ENCODE data around the gene ZFAND2B.

Gene ZFAND2B

DNA sequence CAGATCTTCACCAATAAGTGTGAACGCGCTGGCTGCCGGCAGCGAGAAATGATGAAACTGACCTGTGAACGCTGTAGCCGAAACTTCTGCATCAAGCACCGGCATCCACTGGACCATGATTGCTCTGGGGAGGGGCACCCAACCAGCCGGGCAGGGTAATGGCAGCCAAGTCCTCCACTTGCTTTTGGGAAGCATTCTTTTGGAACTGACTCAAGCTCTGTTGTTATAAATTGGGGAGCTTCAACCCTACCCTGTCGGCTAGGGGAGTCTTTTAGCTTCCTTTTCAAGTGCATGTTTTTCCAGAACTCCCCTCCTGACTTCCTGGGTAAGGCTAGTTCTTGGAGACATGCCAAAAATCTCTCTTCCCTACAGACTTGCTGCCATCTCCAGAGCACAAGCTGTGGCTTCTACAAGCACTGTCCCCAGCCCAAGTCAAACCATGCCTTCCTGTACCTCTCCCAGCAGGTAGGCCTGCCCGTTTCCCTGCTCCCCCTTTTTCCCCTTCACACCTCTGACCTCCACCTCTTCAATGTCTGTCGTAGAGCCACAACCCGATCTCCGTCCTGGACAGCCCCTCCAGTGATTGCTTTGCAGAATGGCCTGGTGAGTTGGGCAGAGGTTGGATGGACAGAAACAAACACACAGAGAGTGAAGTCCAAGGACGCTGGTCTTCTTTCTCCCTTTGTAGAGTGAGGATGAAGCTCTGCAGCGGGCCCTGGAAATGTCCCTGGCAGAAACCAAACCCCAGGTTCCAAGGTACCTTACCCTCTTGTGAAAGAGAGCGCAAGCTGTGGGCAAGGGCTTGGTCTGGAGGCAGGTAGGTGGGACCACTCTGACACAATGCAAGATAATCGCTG is 1.5 kb downstream of the ZFAND2B start:
- Histone ChIP-seq H3K27me3 (ENCODE audit: low read depth, low read length) (no peaks in the 10 kb centered on the region), H3K9me3 (ENCODE audit: control insufficient read depth in 1 of 2, low read length in 2 of 2) (no peaks in the 10 kb centered on the region), H3K4me3 (ENCODE audit: low read depth in 1 of 2, low read length in 2 of 2) (peak overlapping the region in 1 of 2 donors; percentile 65), H3K36me3 (ENCODE audit: control insufficient read depth in 1 of 2, insufficient read depth in 2 of 2, low read length in 2 of 2) (peaks cover 7 to 42% of the 10 kb centered on the region in 2 donors), H3K27ac (ENCODE audit: low read length) (no peak overlapping the region), H3K4me1 (ENCODE audit: control insufficient read depth in 1 of 2, insufficient read depth in 2 of 2, low read length in 2 of 2) (peaks cover 12 to 15% of the 10 kb centered on the region in 2 donors)

DNA sequence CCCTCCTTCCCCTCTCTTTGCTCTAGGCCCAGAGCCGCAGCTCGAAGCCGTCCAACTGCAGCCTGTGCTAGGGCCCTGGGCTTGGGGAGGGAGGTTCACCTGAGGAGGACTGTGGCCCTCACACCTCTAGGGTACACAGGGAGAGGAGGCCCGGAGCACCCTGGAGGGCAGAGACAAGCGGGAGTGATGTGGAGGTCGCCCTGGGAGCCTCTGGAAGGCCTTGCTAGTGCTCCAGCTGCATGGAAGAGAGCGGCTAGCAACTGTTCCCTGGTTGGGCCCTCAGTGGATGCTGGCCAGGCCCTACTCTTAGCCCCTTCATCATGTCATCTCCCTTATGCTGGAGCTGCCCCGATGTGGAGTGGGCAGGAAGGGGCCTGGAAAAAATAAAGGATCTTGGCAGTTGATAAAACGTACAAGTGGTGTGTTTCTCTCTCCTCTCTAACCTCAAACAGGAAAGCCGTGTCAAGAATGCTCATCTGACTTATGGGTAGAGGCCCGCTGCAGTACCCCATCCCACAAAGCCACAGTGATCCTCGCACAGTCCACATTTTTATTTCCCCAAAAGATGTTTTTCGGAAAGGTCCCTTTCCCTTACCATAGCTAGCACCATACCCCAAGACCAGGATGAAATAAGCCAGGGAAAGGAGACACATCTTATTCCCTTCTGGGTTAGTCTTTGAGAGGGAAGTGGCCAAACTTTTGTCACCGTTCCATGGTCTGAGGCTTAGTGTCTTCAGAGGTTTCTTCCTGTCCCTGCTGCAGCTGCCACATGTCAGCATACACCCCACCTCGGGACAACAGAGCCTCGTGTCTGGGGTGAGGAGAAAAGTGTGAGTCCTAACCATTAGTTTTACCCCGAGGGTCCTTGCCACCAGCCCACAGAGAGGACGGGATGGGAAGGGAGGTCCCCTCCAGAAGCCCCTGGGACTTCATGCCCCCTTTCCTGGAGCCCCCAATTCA is 2.9 kb downstream of the ZFAND2B start:
- Histone ChIP-seq H3K27me3 (ENCODE audit: low read depth, low read length) (no peaks in the 10 kb centered on the region), H3K9me3 (ENCODE audit: control insufficient read depth in 1 of 2, low read length in 2 of 2) (no peaks in the 10 kb centered on the region), H3K4me1 (ENCODE audit: control insufficient read depth in 1 of 2, insufficient read depth in 2 of 2, low read length in 2 of 2) (peaks cover 12 to 15% of the 10 kb centered on the region in 2 donors), H3K4me3 (ENCODE audit: low read depth in 1 of 2, low read length in 2 of 2) (no peak overlapping the region), H3K36me3 (ENCODE audit: control insufficient read depth in 1 of 2, insufficient read depth in 2 of 2, low read length in 2 of 2) (peaks cover 15 to 56% of the 10 kb centered on the region in 2 donors), H3K27ac (ENCODE audit: low read length) (no peak overlapping the region)

DNA sequence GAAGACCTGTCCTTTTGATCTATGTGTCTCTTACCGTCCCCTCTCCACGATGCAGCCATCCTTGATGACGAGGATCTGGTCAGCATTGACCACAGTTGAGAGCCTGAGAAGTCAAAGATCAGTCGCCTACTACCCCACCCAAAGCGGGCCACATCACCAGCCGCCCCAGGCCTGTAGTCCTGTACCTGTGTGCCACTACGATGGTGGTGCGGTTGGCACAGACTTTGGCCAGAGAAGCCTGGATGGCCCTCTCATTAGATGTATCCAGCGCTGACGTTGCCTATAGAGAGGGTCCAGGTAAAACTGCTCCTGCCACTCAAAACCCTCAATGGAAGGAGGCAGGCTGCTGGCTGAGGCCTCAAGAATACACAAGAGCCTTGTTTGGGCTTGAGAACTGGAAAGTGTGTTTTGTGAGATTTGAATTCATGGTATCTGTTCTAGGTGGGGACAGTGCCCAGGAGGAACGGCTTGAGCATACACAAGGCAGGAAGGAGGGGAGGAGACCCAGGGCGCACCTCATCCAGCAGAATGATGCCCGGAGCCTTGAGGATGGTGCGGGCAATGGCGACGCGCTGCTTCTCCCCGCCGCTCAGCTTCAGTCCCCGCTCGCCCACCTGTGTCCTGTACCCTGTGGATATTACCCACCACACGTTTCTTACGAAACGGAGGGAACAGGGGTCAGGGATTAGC is 3.8 kb downstream of the ZFAND2B start:
- peaks cover 15 to 62% of the 10 kb centered on the region in 2 donors for H3K36me3 ChIP-seq (ENCODE audit: control insufficient read depth in 1 of 2, insufficient read depth in 2 of 2, low read length in 2 of 2)
- H3K27ac ChIP-seq (ENCODE audit: low read length) = no peak overlapping the region
- H3K4me3 ChIP-seq (ENCODE audit: low read depth in 1 of 2, low read length in 2 of 2) = no peak overlapping the region
- no peaks in the 10 kb centered on the region for H3K27me3 ChIP-seq (ENCODE audit: low read depth, low read length)
- no peaks in the 10 kb centered on the region for H3K9me3 ChIP-seq (ENCODE audit: control insufficient read depth in 1 of 2, low read length in 2 of 2)
- H3K4me1 ChIP-seq (ENCODE audit: control insufficient read depth in 1 of 2, insufficient read depth in 2 of 2, low read length in 2 of 2) = peaks cover 12 to 15% of the 10 kb centered on the region in 2 donors

DNA sequence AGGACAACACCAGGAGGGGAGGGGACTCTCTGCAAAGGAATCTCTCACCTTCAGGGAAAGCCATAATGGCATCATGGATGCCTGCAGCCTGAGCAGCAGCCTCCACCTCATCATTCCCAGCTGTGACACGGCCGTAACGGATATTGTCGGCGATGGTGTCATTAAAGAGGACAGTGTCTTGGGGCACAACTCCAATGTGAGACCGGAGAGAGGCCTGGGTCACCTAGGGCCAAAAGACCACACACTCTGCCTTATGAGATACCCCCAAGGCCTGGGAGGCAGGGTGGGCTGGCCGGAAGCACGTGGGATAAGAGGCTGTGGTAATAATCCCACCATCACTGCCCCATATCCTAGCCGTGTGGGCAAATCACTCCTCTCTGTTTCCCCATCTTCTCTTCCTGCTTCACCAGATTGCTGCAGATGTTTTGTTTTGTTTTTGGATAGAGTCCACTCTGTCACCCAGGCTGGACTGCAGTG is 4.3 kb downstream of the ZFAND2B start:
- H3K27me3 ChIP-seq (ENCODE audit: low read depth, low read length) = no peaks in the 10 kb centered on the region
- H3K27ac ChIP-seq (ENCODE audit: low read length) = no peak overlapping the region
- H3K9me3 ChIP-seq (ENCODE audit: control insufficient read depth in 1 of 2, low read length in 2 of 2) = no peaks in the 10 kb centered on the region
- peaks cover 15 to 68% of the 10 kb centered on the region in 2 donors for H3K36me3 ChIP-seq (ENCODE audit: control insufficient read depth in 1 of 2, insufficient read depth in 2 of 2, low read length in 2 of 2)
- H3K4me3 ChIP-seq (ENCODE audit: low read depth in 1 of 2, low read length in 2 of 2) = no peak overlapping the region
- H3K4me1 ChIP-seq (ENCODE audit: control insufficient read depth in 1 of 2, insufficient read depth in 2 of 2, low read length in 2 of 2) = peaks cover 12 to 15% of the 10 kb centered on the region in 2 donors

DNA sequence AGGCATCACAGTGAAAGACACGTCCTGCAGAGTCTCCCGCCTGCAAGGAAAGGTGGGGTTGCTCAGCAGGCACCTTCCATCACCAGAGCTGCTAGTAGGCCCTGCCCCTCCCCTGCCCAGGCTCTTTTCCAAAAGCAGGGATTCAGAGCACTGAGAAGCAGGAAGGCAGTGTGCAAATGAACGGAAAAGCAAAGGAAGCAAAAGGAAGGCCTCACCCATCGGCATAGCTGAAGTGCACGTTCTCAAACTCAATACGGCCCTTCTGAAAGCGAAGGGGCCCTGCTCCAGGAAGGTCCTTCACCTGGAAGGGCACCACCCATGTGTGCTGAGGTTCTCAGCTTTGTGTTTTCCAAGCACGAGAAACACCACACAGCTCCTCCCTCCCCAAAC is 6.4 kb downstream of the ZFAND2B start:
- H3K4me3 ChIP-seq (ENCODE audit: low read depth in 1 of 2, low read length in 2 of 2) = no peak overlapping the region
- H3K4me1 ChIP-seq (ENCODE audit: control insufficient read depth in 1 of 2, insufficient read depth in 2 of 2, low read length in 2 of 2) = peaks cover 3 to 18% of the 10 kb centered on the region in 2 donors
- peaks cover 20 to 77% of the 10 kb centered on the region in 2 donors for H3K36me3 ChIP-seq (ENCODE audit: control insufficient read depth in 1 of 2, insufficient read depth in 2 of 2, low read length in 2 of 2)
- H3K27ac ChIP-seq (ENCODE audit: low read length) = no peak overlapping the region
- no peaks in the 10 kb centered on the region for H3K9me3 ChIP-seq (ENCODE audit: control insufficient read depth in 1 of 2, low read length in 2 of 2)
- H3K27me3 ChIP-seq (ENCODE audit: low read depth, low read length) = no peaks in the 10 kb centered on the region

DNA sequence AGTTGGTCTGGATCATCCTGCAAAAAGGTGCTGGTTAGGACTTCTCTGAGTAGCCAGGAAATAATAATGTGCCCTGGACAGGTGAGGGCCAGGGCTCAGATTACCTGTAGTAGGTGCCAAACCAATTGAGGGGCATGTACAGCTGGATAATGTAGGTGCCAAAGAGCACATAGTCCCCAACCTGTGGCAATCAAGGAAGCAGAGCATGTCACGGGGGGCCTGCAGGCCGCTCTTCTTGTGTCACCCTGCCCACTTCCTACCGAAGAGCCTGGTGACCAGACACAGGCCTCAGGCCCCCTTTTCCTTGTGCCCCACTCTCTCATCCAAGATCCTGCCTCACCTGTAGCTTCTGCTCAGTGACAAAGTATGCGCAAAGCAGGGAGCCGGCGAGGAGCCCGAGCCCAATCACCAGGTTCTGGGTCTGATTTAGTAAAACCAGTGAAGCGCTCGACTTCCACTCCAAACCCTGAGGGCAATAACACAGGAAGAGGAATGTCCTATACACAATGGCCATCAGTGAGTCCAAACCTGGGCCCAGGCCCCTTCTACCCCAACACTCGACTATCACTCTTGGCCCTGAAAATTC is 7.0 kb downstream of the ZFAND2B start:
- no peak overlapping the region for H3K4me3 ChIP-seq (ENCODE audit: low read depth in 1 of 2, low read length in 2 of 2)
- H3K4me1 ChIP-seq (ENCODE audit: control insufficient read depth in 1 of 2, insufficient read depth in 2 of 2, low read length in 2 of 2) = peaks cover 0 to 19% of the 10 kb centered on the region in 2 donors
- H3K27ac ChIP-seq (ENCODE audit: low read length) = no peak overlapping the region
- H3K36me3 ChIP-seq (ENCODE audit: control insufficient read depth in 1 of 2, insufficient read depth in 2 of 2, low read length in 2 of 2) = peaks cover 20 to 77% of the 10 kb centered on the region in 2 donors
- H3K27me3 ChIP-seq (ENCODE audit: low read depth, low read length) = no peaks in the 10 kb centered on the region
- H3K9me3 ChIP-seq (ENCODE audit: control insufficient read depth in 1 of 2, low read length in 2 of 2) = no peaks in the 10 kb centered on the region

DNA sequence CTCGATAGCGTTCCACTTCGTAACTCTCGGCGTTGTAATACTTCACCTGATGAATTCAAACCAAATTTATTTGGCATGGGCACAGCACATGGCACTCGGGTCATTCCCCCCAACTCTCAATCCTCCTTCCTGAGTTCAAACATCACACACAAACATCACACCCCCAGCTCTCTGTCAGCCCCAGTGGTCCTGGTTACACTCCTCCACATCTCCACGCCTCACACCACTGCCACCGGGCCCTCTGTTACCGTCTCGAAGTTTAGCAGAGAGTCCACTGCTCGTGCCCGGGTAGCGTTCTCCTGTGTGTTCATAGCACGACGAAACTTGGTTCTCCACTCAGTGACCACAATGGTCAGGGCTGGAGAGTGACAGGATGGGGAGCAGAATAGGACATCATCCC is 7.6 kb downstream of the ZFAND2B start:
- Histone ChIP-seq H3K27me3 (ENCODE audit: low read depth, low read length) (no peaks in the 10 kb centered on the region), H3K9me3 (ENCODE audit: control insufficient read depth in 1 of 2, low read length in 2 of 2) (no peaks in the 10 kb centered on the region), H3K36me3 (ENCODE audit: control insufficient read depth in 1 of 2, insufficient read depth in 2 of 2, low read length in 2 of 2) (peaks cover 15 to 72% of the 10 kb centered on the region in 2 donors), H3K4me1 (ENCODE audit: control insufficient read depth in 1 of 2, insufficient read depth in 2 of 2, low read length in 2 of 2) (peaks cover 1 to 22% of the 10 kb centered on the region in 2 donors), H3K4me3 (ENCODE audit: low read depth in 1 of 2, low read length in 2 of 2) (no peak overlapping the region), H3K27ac (ENCODE audit: low read length) (no peak overlapping the region)

DNA sequence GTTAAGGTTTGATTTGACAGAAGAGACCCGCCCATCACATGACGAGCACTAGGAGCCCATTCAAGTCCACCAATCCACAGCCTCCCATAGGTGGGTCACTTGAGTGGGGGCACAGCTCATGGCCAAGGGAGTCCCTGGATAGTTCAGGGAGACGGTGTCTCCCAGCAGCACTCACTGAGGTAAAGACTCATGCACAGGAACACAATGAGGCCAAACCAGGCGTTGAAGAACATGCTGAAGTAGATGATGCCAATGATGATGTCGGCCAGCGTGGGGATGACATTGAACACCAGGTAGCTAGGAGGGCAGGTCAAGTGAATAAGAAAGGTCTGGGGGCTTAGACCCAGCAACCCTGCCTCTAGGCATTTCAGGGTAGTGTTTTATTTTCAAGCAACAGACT is 8.2 kb downstream of the ZFAND2B start:
- peaks cover 7 to 29% of the 10 kb centered on the region in 2 donors for H3K4me1 ChIP-seq (ENCODE audit: control insufficient read depth in 1 of 2, insufficient read depth in 2 of 2, low read length in 2 of 2)
- H3K9me3 ChIP-seq (ENCODE audit: control insufficient read depth in 1 of 2, low read length in 2 of 2) = no peaks in the 10 kb centered on the region
- H3K4me3 ChIP-seq (ENCODE audit: low read depth in 1 of 2, low read length in 2 of 2) = no peak overlapping the region
- no peaks in the 10 kb centered on the region for H3K27me3 ChIP-seq (ENCODE audit: low read depth, low read length)
- peaks cover 13 to 68% of the 10 kb centered on the region in 2 donors for H3K36me3 ChIP-seq (ENCODE audit: control insufficient read depth in 1 of 2, insufficient read depth in 2 of 2, low read length in 2 of 2)
- H3K27ac ChIP-seq (ENCODE audit: low read length) = no peak overlapping the region

DNA sequence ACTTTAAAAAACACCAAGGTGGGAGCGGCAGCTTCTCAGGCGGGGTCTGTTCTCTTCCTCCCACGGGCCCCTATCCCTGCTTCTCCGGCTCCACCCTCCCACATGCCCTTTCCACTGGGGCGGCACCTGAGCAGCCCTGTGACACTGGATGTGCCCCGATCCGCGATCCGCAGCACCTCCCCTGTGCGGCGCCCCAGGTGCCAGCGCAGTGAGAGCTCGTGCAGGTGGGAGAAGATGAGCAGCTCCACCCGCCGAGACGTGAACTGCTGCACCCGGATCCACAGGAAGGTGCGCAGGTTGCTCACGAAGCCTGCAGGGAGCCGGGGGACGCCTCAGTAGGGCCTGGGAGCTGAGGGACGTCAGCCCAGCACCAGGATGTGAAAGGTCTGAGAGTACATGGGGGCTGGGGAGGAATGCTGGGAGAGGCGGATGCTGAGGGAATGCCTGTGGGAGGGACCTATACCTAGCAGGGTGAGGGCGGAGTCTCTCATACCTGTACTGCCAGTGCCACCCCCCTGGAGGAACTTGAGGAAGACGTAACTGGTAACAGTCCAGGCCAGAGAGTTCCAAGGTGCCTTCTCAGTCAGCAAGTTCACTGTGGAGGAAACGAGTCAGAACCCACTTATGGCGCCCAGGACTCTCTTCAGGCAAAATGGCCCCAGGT is 9.4 kb downstream of the ZFAND2B start:
- H3K9me3 ChIP-seq (ENCODE audit: control insufficient read depth in 1 of 2, low read length in 2 of 2) = no peaks in the 10 kb centered on the region
- peaks cover 18 to 68% of the 10 kb centered on the region in 2 donors for H3K36me3 ChIP-seq (ENCODE audit: control insufficient read depth in 1 of 2, insufficient read depth in 2 of 2, low read length in 2 of 2)
- peaks cover 7 to 35% of the 10 kb centered on the region in 2 donors for H3K4me1 ChIP-seq (ENCODE audit: control insufficient read depth in 1 of 2, insufficient read depth in 2 of 2, low read length in 2 of 2)
- H3K27me3 ChIP-seq (ENCODE audit: low read depth, low read length) = no peaks in the 10 kb centered on the region
- no peak overlapping the region for H3K27ac ChIP-seq (ENCODE audit: low read length)
- no peak overlapping the region for H3K4me3 ChIP-seq (ENCODE audit: low read depth in 1 of 2, low read length in 2 of 2)

DNA sequence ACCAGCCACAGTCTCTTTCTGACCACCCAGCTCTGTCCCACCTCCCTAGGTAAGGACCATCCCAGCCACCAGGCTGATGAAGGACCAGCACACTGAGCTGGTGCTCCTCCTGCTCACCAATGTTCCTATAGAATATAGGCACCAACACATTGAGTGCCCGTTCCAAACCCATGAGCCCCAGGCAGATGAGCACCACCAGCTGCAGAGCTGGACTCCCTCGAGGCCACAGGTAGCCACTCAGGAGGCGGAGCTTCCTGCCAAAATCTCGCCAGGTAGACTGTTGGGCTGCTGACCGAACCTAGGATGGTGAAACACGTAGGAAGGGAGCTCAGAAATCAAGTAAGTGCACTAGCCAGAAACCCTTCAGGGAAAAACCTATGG is 9.9 kb downstream of the ZFAND2B start:
- Histone ChIP-seq H3K27ac (ENCODE audit: low read length) (no peak overlapping the region), H3K36me3 (ENCODE audit: control insufficient read depth in 1 of 2, insufficient read depth in 2 of 2, low read length in 2 of 2) (peaks cover 23 to 71% of the 10 kb centered on the region in 2 donors), H3K27me3 (ENCODE audit: low read depth, low read length) (no peaks in the 10 kb centered on the region), H3K9me3 (ENCODE audit: control insufficient read depth in 1 of 2, low read length in 2 of 2) (no peaks in the 10 kb centered on the region), H3K4me3 (ENCODE audit: low read depth in 1 of 2, low read length in 2 of 2) (no peak overlapping the region), H3K4me1 (ENCODE audit: control insufficient read depth in 1 of 2, insufficient read depth in 2 of 2, low read length in 2 of 2) (peaks cover 7 to 35% of the 10 kb centered on the region in 2 donors)
